GM11168 (cell line): Measurements from ENCODE around the gene TPO.
"Not testable (repeated sequence)": the region's sequence is repeated elsewhere in the genome, so short reads cannot be mapped to it uniquely, and the experiment has no call there.

Experiments used
- in situ Hi-C: fragments of 300-500 bp; cut with MboI; formaldehyde crosslinking; loops from one replicate; pipeline ENCODE4 v1.12.0; 2022; ENCODE audit warnings: low sequenced_read_pairs; ENCODE audit not compliant: unreplicated experiment

Gene TPO

DNA sequence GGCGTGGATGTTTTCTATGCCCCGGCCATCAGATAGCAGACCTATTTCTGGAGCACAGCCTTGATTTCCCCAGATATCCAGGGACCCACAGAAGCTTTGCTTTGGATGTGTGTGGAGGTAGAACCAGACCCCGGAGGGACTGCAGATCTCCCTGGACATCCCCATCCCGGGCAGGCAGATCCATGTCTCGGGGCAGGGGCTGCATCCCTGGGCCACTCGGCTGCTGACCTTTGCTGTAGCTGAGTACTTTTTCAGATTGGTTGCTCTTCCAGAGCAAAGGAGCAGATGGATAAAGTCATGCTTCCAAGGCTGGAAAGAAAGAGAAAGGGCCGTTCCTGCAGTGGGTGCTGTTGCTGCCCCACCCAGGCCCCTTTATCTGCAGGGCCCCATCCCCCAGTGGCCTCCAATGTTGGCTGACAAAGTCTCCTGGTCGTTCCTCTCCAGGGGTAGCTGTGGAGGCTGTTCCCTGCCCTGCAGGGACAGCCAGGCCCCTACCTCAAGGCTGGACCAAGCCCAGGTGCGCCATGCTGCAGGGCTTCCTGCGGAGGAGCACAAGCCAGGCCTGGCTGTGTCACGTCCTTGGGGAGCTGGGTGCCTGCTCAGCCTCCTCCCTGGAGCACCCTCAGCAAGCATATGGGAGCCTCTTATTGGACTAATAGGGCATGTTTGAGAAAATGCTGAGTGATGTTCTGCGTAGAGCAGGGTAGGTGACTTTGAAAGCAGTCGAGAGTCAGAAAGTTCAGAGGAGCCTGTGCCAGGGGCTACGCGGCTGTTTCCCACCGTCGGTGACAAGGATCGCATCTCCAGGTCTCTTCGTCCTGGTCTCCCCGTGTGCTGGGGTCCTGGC, 68.4 kb downstream of the TPO start:
- in situ Hi-C loops: no loop called here

- in situ Hi-C loops: no loop called here
Observed at GRCh38 chr2:1482253-1482675, 69.0 kb downstream of the TPO start.

- in situ Hi-C loops: no loop called here
Observed at GRCh38 chr2:1482981-1483380, 69.7 kb downstream of the TPO start.

DNA sequence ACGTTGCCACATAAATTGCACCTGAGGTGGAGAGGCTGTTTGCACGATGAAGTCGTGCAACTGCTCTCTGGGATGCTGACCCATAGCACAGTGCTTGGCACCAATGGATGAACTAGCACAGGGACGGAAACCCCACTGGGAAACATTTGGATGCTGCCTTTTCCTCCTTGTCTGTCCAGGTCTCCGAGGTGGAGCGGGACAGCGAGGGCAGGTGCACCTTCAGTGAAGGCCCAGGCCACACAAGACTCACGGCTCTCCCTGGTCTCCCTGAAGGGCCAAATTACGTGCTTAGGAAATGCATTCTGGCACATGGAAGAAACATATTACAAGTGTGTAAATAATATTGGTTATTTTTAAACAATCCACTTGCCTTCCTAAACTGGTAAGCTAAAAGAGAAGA, 70.3 kb downstream of the TPO start:
- in situ Hi-C loops: no loop called here

DNA sequence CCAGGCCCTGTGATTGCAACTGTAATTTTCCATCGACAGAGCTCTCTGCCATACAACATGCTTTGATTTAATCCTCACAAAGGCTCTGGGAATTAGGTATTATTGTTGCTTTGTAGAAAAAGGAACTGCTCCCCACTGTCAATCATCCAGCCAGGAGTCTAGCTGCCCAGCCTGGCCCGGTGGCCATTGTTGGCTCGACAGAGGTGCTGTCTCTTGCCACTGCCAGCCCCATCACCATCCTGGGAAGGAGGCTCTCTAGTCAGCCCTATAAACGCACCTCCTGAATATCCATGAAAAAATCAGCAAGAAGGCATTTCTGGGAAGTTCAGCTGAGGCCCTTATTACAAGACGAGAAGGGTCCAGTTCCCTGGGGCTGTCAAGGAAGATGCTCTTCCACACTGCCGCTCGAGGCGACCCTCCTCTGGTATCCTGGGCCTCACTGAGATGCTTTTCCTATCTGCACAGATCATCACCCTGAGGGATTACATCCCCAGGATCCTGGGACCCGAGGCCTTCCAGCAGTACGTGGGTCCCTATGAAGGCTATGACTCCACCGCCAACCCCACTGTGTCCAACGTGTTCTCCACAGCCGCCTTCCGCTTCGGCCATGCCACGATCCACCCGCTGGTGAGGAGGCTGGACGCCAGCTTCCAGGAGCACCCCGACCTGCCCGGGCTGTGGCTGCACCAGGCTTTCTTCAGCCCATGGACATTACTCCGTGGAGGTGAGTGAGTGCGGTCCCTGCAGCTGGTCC, 71.0 kb downstream of the TPO start:
- in situ Hi-C loops: no loop called here

DNA sequence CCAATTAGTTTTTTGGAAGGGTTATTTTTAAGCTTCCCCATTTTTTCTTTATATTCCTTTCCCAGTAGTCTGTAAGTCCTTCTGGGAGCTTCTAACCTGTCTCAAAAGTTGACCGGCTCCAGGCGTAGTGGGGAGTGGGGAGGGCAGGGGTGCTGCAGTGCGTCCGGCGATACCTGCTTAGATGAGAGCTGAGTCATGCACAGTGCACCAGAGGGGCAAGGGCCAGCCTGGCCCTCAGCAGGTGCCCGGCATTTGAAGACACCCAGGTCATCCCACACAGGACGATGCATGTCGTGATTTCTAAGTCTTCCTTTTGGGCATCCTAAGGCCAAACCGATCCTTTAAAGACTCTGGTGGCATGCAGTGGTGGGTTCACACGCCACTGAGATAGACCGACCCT, 73.4 kb downstream of the TPO start:
- in situ Hi-C loops: no loop called here

- in situ Hi-C loops: no loop called here
Observed at GRCh38 chr2:1487758-1488157, 74.5 kb downstream of the TPO start.

DNA sequence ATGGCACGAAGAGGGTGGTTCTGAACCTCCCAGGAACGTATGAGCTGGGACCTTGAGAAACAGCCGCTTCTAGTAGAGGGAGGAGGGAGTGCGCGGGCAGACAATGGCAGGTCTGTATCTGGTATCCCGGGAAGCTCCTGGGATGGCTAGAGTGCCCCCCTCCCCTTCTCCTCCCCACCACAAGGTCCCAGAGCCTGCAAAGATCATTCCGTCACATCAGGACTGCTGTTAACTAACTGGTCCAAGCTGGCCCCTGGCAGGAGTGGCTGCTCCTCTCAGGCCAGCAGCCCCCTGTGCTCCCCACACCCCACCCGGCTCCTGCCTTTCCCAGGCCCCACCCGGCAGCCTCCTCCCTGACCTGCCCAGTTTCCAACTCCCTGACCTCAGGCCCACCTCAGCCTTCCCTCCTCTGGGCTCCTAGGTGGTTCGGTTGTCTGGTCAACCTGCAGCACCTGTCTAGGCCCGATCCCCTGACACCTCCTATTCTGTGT, 75.0 kb downstream of the TPO start:
- in situ Hi-C loops: no loop called here

DNA sequence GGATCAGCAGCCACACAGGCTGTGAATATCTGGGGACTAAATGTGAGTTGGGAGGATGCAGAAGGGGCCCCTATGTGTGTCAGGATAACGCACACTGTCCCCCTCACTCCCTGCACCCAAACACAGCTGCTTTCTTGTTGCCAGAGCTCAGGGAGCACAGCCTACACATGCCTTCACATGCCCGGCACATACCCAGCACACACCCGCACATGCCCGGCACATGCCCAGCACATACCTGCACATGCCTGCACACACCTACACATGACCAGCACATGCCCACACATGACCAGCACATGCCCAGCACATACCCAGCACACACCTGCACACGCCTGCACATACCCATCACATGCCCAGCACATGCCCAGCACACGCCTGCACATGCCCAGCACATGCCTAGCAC, 75.6 kb downstream of the TPO start:
- in situ Hi-C loops: no loop called here

DNA sequence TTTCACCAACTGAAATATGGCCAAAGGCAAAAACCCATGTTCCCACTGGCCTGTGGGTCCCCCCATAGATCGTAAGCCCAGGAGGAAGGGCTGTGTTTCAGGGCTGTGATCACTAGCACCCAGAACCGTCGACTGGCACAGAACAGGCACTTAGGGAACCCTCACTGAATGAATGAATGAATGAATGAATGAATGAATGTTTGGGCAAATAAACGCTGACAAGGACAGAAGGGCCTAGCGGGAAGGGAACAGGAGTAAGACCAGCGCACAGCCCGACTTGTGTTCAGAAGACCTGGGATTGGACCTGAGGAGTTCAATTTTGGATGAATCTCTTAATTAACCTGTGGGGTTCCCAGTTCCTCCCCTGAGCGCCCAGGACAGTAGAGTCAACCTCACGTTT, 76.2 kb downstream of the TPO start:
- in situ Hi-C loops: no loop called here

DNA sequence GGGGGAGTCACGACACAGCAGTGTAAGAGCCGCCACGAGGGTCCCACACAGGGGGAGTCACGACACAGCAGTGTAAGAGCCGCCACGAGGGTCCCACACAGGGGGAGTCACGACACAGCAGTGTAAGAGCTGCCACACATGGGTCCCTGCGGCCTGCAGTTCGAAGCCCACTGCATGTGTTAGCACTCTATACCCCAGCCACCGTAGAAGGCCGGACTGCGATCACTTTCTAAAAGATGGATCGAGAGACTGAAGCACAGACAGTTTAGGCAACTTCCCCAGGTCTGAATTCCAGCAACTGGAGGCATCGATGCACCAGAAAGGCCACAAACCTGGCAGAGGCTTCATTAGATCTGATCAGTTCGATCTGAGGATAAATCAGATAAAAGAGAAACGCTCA, 77.1 kb downstream of the TPO start:
- in situ Hi-C loops: not testable (repeated sequence)

DNA sequence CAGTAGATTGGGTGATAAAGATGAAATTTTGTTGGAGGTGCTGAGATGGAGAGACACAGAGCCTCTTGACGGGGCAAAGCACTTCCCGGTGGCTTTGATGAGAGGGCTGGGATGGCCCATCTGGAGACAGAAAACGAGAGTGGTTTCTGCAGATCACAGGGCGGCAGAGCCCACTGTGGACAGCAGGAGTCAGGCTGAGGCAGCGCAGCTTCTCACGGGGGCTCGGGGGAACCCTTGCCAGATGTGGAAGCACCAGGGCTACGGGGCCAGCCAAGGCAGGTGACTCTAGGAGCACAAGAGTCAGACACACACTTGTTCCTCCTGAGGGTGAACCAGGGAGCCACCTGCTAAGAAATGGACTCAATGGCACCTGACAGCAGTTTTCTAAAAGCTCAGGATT, 78.5 kb downstream of the TPO start:
- in situ Hi-C loops: no loop called here

- in situ Hi-C loops: not testable (repeated sequence)
Observed at GRCh38 chr2:1492231-1492630, 79.0 kb downstream of the TPO start.

- in situ Hi-C loops: no loop called here
Observed at GRCh38 chr2:1492711-1493430, 79.6 kb downstream of the TPO start.

DNA sequence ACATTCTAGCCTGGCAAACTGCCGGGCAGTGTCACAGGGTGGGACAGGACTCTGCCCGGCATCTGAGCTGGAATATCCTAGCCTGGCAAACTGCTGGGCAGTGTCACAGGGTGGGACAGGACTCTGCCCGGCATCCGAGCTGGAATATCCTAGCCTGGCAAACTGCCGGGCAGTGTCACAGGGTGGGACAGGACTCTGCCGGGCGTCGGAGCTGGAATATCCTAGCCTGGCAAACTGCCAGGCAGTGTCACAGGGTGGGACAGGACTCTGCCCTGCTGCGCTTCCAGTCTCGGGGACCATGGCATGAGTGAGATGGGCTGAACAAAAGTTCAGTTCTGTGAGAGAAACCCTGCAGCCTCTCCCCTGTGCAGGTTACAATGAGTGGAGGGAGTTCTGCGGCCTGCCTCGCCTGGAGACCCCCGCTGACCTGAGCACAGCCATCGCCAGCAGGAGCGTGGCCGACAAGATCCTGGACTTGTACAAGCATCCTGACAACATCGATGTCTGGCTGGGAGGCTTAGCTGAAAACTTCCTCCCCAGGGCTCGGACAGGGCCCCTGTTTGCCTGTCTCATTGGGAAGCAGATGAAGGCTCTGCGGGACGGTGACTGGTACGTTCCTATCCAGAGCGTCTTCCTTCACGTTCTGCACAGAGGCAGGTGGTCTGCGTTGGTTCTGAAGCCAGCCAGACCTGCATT, 80.3 kb downstream of the TPO start:
- in situ Hi-C loops: no loop called here

DNA sequence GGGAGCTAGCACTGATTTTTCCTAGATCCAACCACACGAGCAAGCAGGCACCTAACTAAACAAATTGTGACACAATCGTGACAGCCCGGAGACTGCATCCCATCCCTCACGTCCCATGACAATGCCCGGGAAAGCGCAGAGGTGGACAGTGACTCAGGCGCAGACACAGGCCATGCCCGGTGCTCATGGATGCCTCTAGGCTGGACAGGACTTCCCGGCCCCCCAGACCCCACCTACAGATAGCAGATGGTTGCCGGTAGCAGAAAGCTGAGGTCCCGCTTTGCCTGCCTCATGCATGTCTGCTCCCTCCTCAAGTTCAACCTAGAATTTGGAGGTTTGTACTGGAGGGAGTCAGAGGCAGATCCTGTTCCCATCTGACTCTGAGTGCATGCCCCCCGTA, 81.0 kb downstream of the TPO start:
- in situ Hi-C loops: no loop called here

GRCh38 chr2:1494906-1495305, 81.6 kb downstream of the TPO start:
- in situ Hi-C loops: no loop called here

DNA sequence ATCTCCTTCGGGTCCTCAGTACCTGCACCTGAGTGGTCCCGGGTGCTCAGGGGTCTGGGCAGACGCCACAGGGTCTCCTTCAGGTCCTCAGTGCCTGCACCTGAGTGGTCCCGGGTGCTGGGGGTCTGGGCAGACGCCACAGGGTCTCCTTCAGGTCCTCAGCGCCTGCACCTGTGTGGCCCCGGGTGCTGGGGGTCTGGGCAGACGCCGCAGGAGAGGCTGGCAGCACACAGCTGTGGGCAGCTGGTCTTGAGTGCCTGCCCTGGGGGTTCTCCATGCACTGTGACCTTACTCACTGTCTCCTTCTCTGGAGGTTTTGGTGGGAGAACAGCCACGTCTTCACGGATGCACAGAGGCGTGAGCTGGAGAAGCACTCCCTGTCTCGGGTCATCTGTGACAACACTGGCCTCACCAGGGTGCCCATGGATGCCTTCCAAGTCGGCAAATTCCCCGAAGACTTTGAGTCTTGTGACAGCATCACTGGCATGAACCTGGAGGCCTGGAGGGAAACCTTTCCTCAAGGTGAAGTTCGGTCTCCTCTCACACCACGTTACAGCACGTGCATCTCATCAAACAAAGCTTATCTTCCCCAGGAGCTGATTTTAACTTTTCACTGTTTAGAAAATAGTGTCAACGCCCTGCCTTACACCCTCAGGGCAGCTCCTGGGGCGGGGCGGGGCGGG, 82.6 kb downstream of the TPO start:
- in situ Hi-C loops: no loop called here

GRCh38 chr2:1496359-1496821, 83.1 kb downstream of the TPO start:
- in situ Hi-C loops: no loop called here
